Neural cell (in vitro differentiated cells): ENCODE measurements around the gene COG5.

Experiments
- EZH2 ChIP-seq: fragments of 200-600, 300-800 bp; shearing (Covaris generic), sonication (generic); IDR thresholded peaks from 2 replicates; pipeline ENCODE4 v1.6.1; 2014; ENCODE audit warnings: antibody characterized with exemption, low read length, borderline replicate concordance, mild to moderate bottlenecking; ENCODE audit not compliant: insufficient read depth, poor library complexity, severe bottlenecking
- TAF1 ChIP-seq: IDR thresholded peaks from 2 replicates; pipeline ENCODE4 v1.6.1; 2012; ENCODE audit warnings: low read depth
- TF ChIP-seq, protein P1 (sequence below): IDR thresholded peaks from 2 replicates; pipeline ENCODE4 v1.6.1; 2012; ENCODE audit warnings: borderline replicate concordance

DNA sequence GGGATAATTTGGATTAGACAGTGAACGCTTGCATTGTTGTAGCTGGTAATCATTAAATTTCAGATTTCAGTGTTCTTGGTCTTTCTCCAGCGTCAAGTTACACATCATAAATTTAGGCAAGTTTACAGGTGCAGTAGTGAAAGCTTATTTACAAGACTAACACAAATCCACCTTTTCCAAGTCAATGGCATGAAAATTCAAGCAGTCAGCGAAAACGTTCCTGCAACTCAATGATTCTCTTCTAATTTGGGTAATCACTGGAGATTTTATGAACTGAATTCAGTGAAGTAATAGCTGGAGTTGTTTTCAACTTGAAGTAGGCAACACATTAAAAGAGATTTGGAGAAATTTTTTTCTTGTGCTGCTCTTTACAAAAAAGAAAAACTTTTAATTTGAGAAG is 34.2 kb upstream of the COG5 start:
- no peak for TF ChIP-seq TAF1
- TF ChIP-seq EZH2, result no peak
- TF ChIP-seq, protein P1, sequence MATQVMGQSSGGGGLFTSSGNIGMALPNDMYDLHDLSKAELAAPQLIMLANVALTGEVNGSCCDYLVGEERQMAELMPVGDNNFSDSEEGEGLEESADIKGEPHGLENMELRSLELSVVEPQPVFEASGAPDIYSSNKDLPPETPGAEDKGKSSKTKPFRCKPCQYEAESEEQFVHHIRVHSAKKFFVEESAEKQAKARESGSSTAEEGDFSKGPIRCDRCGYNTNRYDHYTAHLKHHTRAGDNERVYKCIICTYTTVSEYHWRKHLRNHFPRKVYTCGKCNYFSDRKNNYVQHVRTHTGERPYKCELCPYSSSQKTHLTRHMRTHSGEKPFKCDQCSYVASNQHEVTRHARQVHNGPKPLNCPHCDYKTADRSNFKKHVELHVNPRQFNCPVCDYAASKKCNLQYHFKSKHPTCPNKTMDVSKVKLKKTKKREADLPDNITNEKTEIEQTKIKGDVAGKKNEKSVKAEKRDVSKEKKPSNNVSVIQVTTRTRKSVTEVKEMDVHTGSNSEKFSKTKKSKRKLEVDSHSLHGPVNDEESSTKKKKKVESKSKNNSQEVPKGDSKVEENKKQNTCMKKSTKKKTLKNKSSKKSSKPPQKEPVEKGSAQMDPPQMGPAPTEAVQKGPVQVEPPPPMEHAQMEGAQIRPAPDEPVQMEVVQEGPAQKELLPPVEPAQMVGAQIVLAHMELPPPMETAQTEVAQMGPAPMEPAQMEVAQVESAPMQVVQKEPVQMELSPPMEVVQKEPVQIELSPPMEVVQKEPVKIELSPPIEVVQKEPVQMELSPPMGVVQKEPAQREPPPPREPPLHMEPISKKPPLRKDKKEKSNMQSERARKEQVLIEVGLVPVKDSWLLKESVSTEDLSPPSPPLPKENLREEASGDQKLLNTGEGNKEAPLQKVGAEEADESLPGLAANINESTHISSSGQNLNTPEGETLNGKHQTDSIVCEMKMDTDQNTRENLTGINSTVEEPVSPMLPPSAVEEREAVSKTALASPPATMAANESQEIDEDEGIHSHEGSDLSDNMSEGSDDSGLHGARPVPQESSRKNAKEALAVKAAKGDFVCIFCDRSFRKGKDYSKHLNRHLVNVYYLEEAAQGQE, result no peak
